Epithelial cell of prostate (primary cell): ENCODE measurements around the gene PANX3.

Source experiments
- DNase-seq: peaks from one replicate; pipeline ENCODE4 v3.0.0-alpha.2; 2011; ENCODE audit warnings: low read depth, low spot score
- H3K27ac ChIP-seq: fragments of 450-650 bp; 2 replicates; pipeline ENCODE4 v1.5.1; 2017; ENCODE audit warnings: mild to moderate bottlenecking

The PANX3 gene

DNA sequence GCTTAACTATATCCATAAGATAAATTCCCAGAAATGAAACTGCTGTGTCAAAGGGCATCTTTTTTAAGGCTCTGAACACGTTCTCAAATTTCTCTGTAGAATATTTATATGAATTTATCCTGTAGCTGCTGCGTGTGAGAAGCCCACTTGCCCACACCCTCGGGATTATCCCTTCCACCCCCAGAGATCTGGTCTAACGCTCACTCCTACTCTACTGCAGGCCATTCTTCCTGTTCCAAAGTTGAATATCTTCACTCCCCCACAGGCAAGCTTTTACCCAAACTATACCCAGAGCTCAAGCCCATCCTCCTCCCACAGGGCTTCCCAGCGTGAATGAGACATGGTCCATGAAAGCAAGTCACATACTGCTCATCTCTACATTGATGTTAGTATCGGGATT, 37.4 kb downstream of the PANX3 start:
- no peak overlapping the region for H3K27ac ChIP-seq
- no peak for DNase-seq

DNA sequence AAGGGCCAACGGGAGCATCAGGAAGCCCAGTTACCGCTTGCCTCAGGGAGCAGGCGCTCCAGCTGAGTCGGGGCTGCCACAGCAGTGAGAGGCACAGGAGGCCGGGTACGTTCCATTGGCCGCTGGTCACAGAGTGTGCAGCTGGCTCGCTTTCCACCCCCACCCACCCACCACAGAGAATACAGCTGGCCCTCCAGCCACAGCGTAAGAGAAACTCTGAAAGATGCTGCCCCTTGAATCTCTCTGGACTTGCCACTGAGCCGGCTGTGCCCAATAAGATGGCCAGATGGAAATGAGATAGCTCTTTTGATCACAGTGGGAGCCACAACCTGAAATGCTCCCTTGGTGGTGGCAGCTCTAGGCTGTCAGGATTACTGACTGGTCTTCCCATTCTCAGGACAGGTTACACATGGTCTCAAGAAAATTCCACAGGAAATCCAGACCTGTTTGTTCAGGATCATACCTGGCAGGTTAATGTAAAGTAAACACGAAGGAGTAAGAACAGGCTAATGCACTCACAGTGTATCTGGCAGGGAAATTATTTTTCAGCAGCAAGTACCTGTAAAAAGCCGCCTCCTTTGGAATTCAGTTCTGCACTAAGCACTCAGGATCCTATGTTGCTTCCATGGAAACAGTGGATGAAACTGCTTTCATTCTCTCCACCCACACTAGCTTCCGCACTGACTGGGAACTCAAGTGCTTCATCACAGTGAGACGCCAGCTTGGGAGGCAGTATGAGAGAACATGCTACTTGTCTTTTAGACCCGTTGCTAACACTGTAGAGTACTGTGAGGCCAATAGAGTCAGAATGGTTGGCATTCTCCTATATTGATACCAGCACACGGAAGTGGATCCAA, 45.8 kb downstream of the PANX3 start:
- peak overlapping the region; percentile 8 for H3K27ac ChIP-seq
- DNase-seq, result no peak

DNA sequence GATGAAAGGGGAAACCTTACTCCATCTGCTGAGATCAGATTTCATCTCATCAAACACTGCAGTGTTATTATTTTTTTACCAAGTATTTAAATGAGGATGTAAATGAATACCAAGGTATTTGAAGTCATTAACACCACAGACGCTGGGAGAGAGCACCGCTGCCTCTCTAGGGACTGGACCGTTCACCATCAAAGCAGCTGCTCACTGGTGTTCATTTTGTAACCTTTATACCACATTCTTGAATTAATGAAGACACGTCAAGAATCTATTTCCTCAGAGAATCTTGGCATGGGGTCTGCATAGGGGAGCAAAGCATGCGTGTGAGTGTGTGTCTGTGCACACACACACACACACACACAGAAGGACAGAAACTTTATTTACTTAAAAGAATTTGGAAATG, 46.7 kb downstream of the PANX3 start:
- no peak overlapping the region for H3K27ac ChIP-seq
- DNase-seq, result no peak

DNA sequence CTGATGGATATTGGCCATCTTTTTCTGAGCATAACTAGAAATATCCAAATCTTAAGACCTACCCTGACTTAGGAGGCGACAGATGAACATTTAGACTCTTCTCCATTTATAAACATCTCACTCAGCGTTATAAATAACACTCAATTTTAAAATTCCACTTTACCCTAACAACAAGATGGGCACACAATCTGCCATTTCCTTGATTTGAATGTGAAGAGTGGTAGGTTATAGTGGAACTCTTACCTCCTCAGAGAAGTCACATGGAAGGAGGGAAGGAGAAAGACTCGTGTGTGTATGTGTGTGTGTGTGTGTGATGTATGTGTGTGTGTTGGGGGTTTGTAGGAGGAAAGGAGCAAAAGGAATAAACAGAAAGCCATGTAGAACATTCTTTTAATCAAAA, 47.3 kb downstream of the PANX3 start:
- no peak overlapping the region for H3K27ac ChIP-seq
- no peak for DNase-seq

DNA sequence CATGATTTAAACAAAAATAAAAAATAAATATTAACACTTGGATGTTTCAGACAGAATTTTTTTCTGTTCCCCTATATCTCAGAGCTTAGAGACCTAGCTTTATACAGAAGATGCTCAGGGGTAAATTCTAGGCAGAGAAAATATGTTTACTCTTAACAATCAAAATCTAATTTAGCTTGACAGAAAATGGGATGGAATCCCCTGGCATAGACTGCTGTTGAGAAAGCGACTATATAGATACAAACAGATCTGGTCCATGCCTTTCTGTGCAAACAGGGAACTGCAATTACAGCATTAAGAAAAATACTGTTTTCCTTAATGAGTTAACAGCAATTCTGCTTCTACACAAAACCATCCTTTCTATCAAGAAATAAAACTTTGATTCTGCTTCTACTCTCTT, 47.8 kb downstream of the PANX3 start:
- H3K27ac ChIP-seq, result no peak overlapping the region
- DNase-seq, result no peak

DNA sequence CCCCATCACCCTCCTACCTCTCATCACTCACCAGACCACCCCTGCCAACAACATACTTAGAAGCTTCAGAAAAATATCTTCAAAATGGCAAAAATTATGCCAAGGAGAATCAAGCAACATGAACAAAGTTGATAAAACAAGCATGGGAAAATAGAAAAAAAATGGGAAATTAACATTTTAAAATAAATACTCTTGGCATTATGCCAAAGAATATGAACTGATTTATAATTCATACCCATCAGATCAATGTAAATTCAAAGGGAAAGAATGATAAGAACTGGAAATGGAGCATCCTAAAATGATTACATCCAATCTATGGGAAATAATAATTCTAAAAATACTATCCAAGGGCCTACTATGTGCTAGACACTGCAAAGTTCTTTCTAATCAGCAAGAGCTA, 50.3 kb downstream of the PANX3 start:
- DNase-seq, result no peak
- no peak overlapping the region for H3K27ac ChIP-seq

DNA sequence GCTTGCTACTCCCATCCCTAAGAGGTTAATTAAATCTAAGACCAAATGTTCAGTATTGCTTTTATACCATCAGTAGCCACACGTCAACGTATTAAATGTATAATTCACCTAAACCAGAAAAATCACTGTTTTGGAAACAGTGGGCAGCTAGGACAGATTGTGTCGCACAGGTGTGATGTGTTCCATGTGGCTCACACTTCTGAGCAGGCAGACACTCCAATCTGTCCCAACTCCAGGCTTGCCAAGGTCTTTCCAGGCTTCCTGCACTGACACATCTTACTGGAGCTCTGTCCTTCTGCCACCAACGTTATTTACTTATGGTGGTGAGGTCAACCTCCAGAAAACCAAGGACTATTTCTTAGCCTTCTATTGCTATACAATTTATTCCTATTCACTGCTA, 50.9 kb downstream of the PANX3 start:
- H3K27ac ChIP-seq, result no peak overlapping the region
- DNase-seq, result no peak

DNA sequence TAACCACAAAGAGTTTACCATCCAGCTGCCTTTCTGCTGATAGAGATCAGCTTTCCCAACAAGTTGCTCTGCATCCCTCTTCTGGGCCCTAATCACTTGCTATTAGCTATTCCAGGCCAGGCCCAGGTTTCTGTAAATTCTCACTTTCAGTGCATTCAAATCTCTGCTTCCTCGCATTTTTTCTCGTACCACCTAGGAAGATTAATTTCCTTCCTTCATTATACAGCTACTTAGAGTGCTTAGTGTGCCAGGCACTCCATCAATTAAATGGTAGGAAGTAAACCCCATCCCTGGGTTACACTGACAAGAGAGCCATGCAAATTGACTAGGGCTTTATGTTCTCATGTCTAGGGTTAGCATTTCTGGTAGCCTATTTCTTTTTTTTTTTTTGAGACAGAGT, 52.6 kb downstream of the PANX3 start:
- H3K27ac ChIP-seq, result no peak overlapping the region
- no peak for DNase-seq

DNA sequence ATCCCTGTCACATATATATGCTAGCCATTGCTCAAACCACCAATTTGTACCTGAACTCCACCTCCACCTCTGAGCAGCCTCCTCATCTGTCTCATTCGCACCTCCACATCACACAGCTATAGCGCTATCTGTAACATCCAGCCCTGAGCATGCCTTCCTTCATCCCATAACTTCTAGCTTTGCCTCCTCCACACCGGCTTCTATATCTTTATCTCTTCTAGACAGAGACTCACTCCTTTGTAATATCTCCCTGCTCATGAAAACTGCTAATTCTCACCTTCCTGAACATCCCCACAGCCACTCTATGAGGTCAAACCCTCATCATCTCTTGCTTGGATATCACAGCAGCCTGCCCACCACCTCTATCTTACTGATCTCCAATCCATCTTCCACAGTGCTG, 56.4 kb downstream of the PANX3 start:
- H3K27ac ChIP-seq, result no peak overlapping the region
- no peak for DNase-seq

DNA sequence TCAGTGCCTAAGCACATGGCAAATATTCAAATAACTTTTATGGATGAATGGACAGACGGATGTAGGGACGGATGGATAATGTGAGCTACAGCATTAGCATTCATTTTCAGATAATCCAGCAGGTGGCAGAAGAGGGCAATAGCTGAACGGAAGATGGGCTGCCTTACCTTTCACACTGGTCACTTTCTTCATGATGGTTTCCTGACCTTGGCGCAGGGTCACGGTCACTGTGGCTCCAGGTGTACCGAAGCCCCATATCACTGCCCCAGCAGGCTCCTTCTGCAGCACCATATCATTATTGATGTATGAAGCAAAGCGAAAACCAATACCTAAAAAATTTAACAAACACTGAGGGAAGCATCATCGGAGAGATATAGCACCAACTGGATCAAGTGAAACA, 58.0 kb downstream of the PANX3 start:
- H3K27ac ChIP-seq, result no peak overlapping the region

More for the DNA sequence above, 58.0 kb downstream of the PANX3 start:
- no peak for DNase-seq
